AG10803 (cell line): Measurements from ENCODE around the gene STK4.

ENCODE experiments used
- DNase-seq: peaks from one replicate; pipeline ENCODE4 v3.0.0; 2010; ENCODE audit warnings: low read depth
- H3K4me3 ChIP-seq: 2 replicates; pipeline ENCODE4 v1.5.1; 2011; ENCODE audit warnings: mild to moderate bottlenecking, low read length, control low read depth
- TF ChIP-seq, protein P1 (sequence below): conservative IDR thresholded peaks from 2 replicates; pipeline ENCODE4 v1.5.1; 2011; ENCODE audit warnings: mild to moderate bottlenecking, low read length, control low read depth, inconsistent platforms

Gene STK4

DNA sequence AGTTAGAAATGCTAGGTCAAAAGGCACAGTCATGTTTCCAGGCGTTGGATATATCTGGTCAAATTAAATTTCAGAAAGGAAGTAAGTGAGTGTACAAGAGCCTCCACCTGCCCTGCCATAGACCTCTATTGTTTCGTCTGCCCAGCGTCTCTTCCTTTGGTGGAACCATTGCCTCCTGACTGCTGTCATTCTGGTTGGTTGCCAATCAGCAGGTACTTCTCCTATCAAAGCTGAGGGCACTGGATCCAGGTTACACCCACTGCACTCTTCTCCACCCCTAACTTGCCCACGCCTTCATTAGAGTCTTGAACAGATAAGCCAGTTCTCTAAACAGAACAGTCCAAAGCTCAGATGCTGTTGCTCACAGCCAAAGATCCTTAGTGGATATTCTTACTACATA is 151.3 kb downstream of the STK4 start:
- H3K4me3 ChIP-seq = no peak overlapping the region
- DNase-seq = no peak
- TF ChIP-seq, protein P1, sequence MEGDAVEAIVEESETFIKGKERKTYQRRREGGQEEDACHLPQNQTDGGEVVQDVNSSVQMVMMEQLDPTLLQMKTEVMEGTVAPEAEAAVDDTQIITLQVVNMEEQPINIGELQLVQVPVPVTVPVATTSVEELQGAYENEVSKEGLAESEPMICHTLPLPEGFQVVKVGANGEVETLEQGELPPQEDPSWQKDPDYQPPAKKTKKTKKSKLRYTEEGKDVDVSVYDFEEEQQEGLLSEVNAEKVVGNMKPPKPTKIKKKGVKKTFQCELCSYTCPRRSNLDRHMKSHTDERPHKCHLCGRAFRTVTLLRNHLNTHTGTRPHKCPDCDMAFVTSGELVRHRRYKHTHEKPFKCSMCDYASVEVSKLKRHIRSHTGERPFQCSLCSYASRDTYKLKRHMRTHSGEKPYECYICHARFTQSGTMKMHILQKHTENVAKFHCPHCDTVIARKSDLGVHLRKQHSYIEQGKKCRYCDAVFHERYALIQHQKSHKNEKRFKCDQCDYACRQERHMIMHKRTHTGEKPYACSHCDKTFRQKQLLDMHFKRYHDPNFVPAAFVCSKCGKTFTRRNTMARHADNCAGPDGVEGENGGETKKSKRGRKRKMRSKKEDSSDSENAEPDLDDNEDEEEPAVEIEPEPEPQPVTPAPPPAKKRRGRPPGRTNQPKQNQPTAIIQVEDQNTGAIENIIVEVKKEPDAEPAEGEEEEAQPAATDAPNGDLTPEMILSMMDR = no peak

DNA sequence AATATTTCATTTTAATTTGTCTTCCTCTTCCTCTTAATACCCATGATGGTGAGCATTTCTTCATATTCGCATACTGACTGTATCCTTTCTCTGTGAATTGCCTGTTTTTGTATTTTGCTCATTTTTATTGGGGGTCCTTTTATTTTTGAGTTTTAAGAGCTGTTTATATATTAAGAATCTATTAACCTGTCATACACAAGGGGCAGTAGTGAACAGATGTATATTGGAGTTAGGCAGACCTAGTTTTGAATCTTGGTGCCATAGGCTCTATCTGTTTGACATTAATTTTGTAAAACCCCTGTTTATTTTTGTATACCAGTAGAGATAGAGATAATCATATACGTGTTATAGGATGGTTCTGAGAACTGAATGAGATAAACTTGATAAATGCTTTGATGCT is 151.7 kb downstream of the STK4 start:
- TF ChIP-seq, protein P1 = 0 out of 2 replicates have a peak, but pooled peaks have one; percentile 7
- H3K4me3 ChIP-seq = no peak overlapping the region
- DNase-seq = no peak

GRCh38 chr20:45119556-45120266 is 153.4 kb downstream of the STK4 start:
- H3K4me3 ChIP-seq = no peak overlapping the region
- no peak for DNase-seq
- TF ChIP-seq, protein P1 = no peak

GRCh38 chr20:45121388-45121787 is 155.1 kb downstream of the STK4 start:
- no peak for DNase-seq
- no peak overlapping the region for H3K4me3 ChIP-seq
- TF ChIP-seq, protein P1 = no peak

- no peak for DNase-seq
- TF ChIP-seq, protein P1 = no peak
- H3K4me3 ChIP-seq = no peak within 1 kb of the TSS
Observed at GRCh38 chr20:45124365-45124764, 158.1 kb downstream of the STK4 start, which contains the start of gene WFDC12. Gene WFDC12, minus strand, starts transcription at chr20:45124465. Its CDS starts 18 bp downstream, at chr20:45124447.

GRCh38 chr20:45128099-45128498 is 161.8 kb downstream of the STK4 start:
- DNase-seq = no peak
- no peak overlapping the region for H3K4me3 ChIP-seq
- TF ChIP-seq, protein P1 = no peak
